ENCODE measurements around the gene PSMD5.

- no peak for TF ChIP-seq CTCF (conservative IDR thresholded peaks at IDR 0.05)
- no peak for TF ChIP-seq ZFX (IDR thresholded peaks at IDR 0.05)
Measured at GRCh38 chr9:120856700-120857099, 14.0 kb upstream of the PSMD5 start.

All from C4-2B (cell line).